ENCODE data around the gene AP5M1.

GRCh38 chr14:57261604-57262003 lies 7.2 kb upstream of the AP5M1 start:
- TF ChIP-seq POLR2AphosphoS5 (IDR thresholded peaks at IDR 0.05; ENCODE audit: low read depth, low read length) (no peak), POLR2A (IDR thresholded peaks at IDR 0.05; ENCODE audit: low read depth, low read length) (no peak)

All from GM12892 (cell line).